HG03045 (cell line): ENCODE data around the gene GPT2.

Experiments used
- ATAC-seq: cut with Tn5 transposase; IDR thresholded peaks from one replicate; pipeline ENCODE4 v1.9.1; 2021; ENCODE audit warnings: mild to moderate bottlenecking, moderate library complexity; ENCODE audit not compliant: unreplicated experiment

GPT2 gene

GRCh38 chr16:46883690-46884512 is at the start of gene GPT2:
Gene GPT2, plus strand, starts transcription at chr16:46884362. Its CDS starts 354 bp downstream, at chr16:46884716.
- peak; percentile 98 for ATAC-seq

GRCh38 chr16:46836534-46837530 is 47.3 kb upstream of the GPT2 start:
- ATAC-seq = no peak

GRCh38 chr16:46839986-46840443 is 44.1 kb upstream of the GPT2 start:
- no peak for ATAC-seq

- no peak for ATAC-seq
Observed at GRCh38 chr16:46842192-46842895, 41.8 kb upstream of the GPT2 start.

- no peak for ATAC-seq
Observed at GRCh38 chr16:46843898-46844642, 40.1 kb upstream of the GPT2 start.

- no peak for ATAC-seq
Observed at GRCh38 chr16:46844771-46845170, 39.4 kb upstream of the GPT2 start.

GRCh38 chr16:46845952-46846351 is 38.2 kb upstream of the GPT2 start:
- ATAC-seq = no peak

GRCh38 chr16:46848768-46849764 is 35.1 kb upstream of the GPT2 start:
- no peak for ATAC-seq

GRCh38 chr16:46850619-46851555 is 33.3 kb upstream of the GPT2 start:
- ATAC-seq = peak; percentile 52

- ATAC-seq = no peak
Observed at GRCh38 chr16:46852130-46852529, 32.0 kb upstream of the GPT2 start.

- ATAC-seq = no peak
Observed at GRCh38 chr16:46853713-46854443, 30.3 kb upstream of the GPT2 start.

GRCh38 chr16:46854846-46855245 is 29.3 kb upstream of the GPT2 start:
- no peak for ATAC-seq

GRCh38 chr16:46855389-46855788 is 28.8 kb upstream of the GPT2 start:
- no peak for ATAC-seq

- no peak for ATAC-seq
Observed at GRCh38 chr16:46857368-46857945, 26.7 kb upstream of the GPT2 start.

GRCh38 chr16:46858151-46858550 is 26.0 kb upstream of the GPT2 start:
- no peak for ATAC-seq

- no peak for ATAC-seq
Observed at GRCh38 chr16:46859719-46860152, 24.4 kb upstream of the GPT2 start.
